ENCODE results near the gene SUGP1.

Gene SUGP1

GRCh38 chr19:19227217-19227616 is 93.1 kb downstream of the SUGP1 start:
- DNase-seq (ENCODE audit: low read depth): no peak

- DNase-seq (ENCODE audit: low read depth): no peak
Observed at GRCh38 chr19:19226663-19227062, 93.6 kb downstream of the SUGP1 start.

- no peak for DNase-seq (ENCODE audit: low read depth)
Observed at GRCh38 chr19:19226204-19226603, 94.1 kb downstream of the SUGP1 start.

All from stimulated activated CD8-positive, alpha-beta memory T cell treated with anti-CD3 and anti-CD28 coated beads, Interleukin-4, amount 100 ng/mL, for 24 hours (primary cell).